Measurements from ENCODE around the gene PINK1. TPM values are rescaled to one million over a fixed set of nuclear protein-coding genes. Genes with fewer than 3 reads are reported as not detected.
A peak's percentile ranks its signal among the peaks of the same experiment; 100 is the strongest.

Gene PINK1
- total and polyA plus RNA-seq, 3 experiments from 2014 or later: 7.9 to 31.1 (median 9.2) TPM

GRCh38 chr1:20616847-20617487, 16.3 kb upstream of the PINK1 start:
- Histone ChIP-seq H3K4me1 (ENCODE audit: insufficient read depth, low read length) (no peaks in the 10 kb centered on the region), H3K27me3 (ENCODE audit: insufficient read depth, low read length, poor library complexity, severe bottlenecking) (no peaks in the 10 kb centered on the region), H3K4me3 (ENCODE audit: low read length) (no peak overlapping the region), H3K27ac (ENCODE audit: low read depth, low read length) (no peak overlapping the region), H3K36me3 (ENCODE audit: insufficient read depth, low read length) (no peaks in the 10 kb centered on the region), H3K9me3 (ENCODE audit: low read length) (no peaks in the 10 kb centered on the region)
- H3K27me3 Mint-ChIP-seq: peaks cover 5 to 15% of the 10 kb centered on the region in 2 donors
- no peaks in the 10 kb centered on the region for H3K9me3 Mint-ChIP-seq
- DNase-seq: no peak
- CTCF ChIA-PET: no interaction called here
- H3K4me3 Mint-ChIP-seq: no peak overlapping the region
- POLR2A ChIA-PET: no interaction called here
- H3K27ac Mint-ChIP-seq: peak overlapping the region in 1 of 8 donors; percentile 34
- peaks cover 0 to 2% (median 0%) of the 10 kb centered on the region in 3 donors for H3K4me1 Mint-ChIP-seq
- no peaks in the 10 kb centered on the region for H3K36me3 Mint-ChIP-seq

GRCh38 chr1:20618550-20618949, 14.7 kb upstream of the PINK1 start:
- Mint-ChIP-seq H3K4me3 (no peak overlapping the region), H3K9me3 (no peaks in the 10 kb centered on the region), H3K4me1 (peaks cover 0 to 2% (median 0%) of the 10 kb centered on the region in 3 donors), H3K36me3 (no peaks in the 10 kb centered on the region), H3K27ac (no peak overlapping the region), H3K27me3 (peaks cover 7 to 14% of the 10 kb centered on the region in 2 donors)
- Histone ChIP-seq H3K27ac (ENCODE audit: low read depth, low read length) (no peak overlapping the region), H3K4me1 (ENCODE audit: insufficient read depth, low read length) (no peaks in the 10 kb centered on the region), H3K9me3 (ENCODE audit: low read length) (no peaks in the 10 kb centered on the region), H3K4me3 (ENCODE audit: low read length) (no peak overlapping the region), H3K36me3 (ENCODE audit: insufficient read depth, low read length) (no peaks in the 10 kb centered on the region), H3K27me3 (ENCODE audit: insufficient read depth, low read length, poor library complexity, severe bottlenecking) (no peaks in the 10 kb centered on the region)
- CTCF ChIA-PET: interaction anchor here (1.1 to 1.3 kb wide), 2 partner anchors 9 to 15 kb away, joined by 3 read pairs; no protein-coding TSS in a partner anchor
- POLR2A ChIA-PET: no interaction called here
- no peak for DNase-seq

- H3K4me3 ChIP-seq (ENCODE audit: low read length): no peak overlapping the region
- H3K9me3 Mint-ChIP-seq: no peaks in the 10 kb centered on the region
- no peak for DNase-seq
- H3K27me3 Mint-ChIP-seq: peaks cover 10 to 14% of the 10 kb centered on the region in 2 donors
- H3K27ac ChIP-seq (ENCODE audit: low read depth, low read length): no peak overlapping the region
- H3K27ac Mint-ChIP-seq: no peak overlapping the region
- H3K27me3 ChIP-seq (ENCODE audit: insufficient read depth, low read length, poor library complexity, severe bottlenecking): peaks cover 3% of the 10 kb centered on the region
- no peak overlapping the region for H3K4me3 Mint-ChIP-seq
- H3K9me3 ChIP-seq (ENCODE audit: low read length): no peaks in the 10 kb centered on the region
- CTCF ChIA-PET: interaction anchor here (1.3 kb wide), 1 partner anchor 14 kb away, joined by 3 read pairs; no protein-coding TSS in a partner anchor
- H3K36me3 ChIP-seq (ENCODE audit: insufficient read depth, low read length): no peaks in the 10 kb centered on the region
- no peaks in the 10 kb centered on the region for H3K36me3 Mint-ChIP-seq
- H3K4me1 ChIP-seq (ENCODE audit: insufficient read depth, low read length): no peaks in the 10 kb centered on the region
- POLR2A ChIA-PET: no interaction called here
- H3K4me1 Mint-ChIP-seq: peaks cover 0 to 2% (median 0%) of the 10 kb centered on the region in 3 donors
These were observed 13.3 kb upstream of the PINK1 start for GRCh38 chr1:20619999-20620398.

- H3K9me3 ChIP-seq (ENCODE audit: low read length): no peaks in the 10 kb centered on the region
- peaks cover 0 to 2% (median 0%) of the 10 kb centered on the region in 3 donors for H3K4me1 Mint-ChIP-seq
- DNase-seq: no peak
- no peak overlapping the region for H3K27ac Mint-ChIP-seq
- no peak overlapping the region for H3K27ac ChIP-seq (ENCODE audit: low read depth, low read length)
- POLR2A ChIA-PET: no interaction called here
- H3K4me1 ChIP-seq (ENCODE audit: insufficient read depth, low read length): no peaks in the 10 kb centered on the region
- H3K4me3 Mint-ChIP-seq: no peak overlapping the region
- H3K9me3 Mint-ChIP-seq: no peaks in the 10 kb centered on the region
- CTCF ChIA-PET: interaction anchor here (1.5 kb wide), 1 partner anchor 13 kb away, joined by 3 read pairs; no protein-coding TSS in a partner anchor
- H3K4me3 ChIP-seq (ENCODE audit: low read length): no peak overlapping the region
- H3K36me3 Mint-ChIP-seq: no peaks in the 10 kb centered on the region
- H3K27me3 Mint-ChIP-seq: peaks cover 11 to 14% of the 10 kb centered on the region in 2 donors
- H3K27me3 ChIP-seq (ENCODE audit: insufficient read depth, low read length, poor library complexity, severe bottlenecking): peaks cover 3% of the 10 kb centered on the region
- no peaks in the 10 kb centered on the region for H3K36me3 ChIP-seq (ENCODE audit: insufficient read depth, low read length)
These were observed 12.2 kb upstream of the PINK1 start for GRCh38 chr1:20621012-20621411.

GRCh38 chr1:20624709-20625108, 8.5 kb upstream of the PINK1 start:
- Histone ChIP-seq H3K27ac (ENCODE audit: low read depth, low read length) (no peak overlapping the region), H3K4me3 (ENCODE audit: low read length) (no peak overlapping the region), H3K36me3 (ENCODE audit: insufficient read depth, low read length) (no peaks in the 10 kb centered on the region), H3K9me3 (ENCODE audit: low read length) (no peaks in the 10 kb centered on the region), H3K27me3 (ENCODE audit: insufficient read depth, low read length, poor library complexity, severe bottlenecking) (peaks cover 3% of the 10 kb centered on the region), H3K4me1 (ENCODE audit: insufficient read depth, low read length) (no peaks in the 10 kb centered on the region)
- H3K9me3 Mint-ChIP-seq: peaks cover 0 to 7% (median 0%) of the 10 kb centered on the region in 5 donors
- H3K4me3 Mint-ChIP-seq: no peak overlapping the region
- H3K27ac Mint-ChIP-seq: no peak overlapping the region
- no peaks in the 10 kb centered on the region for H3K36me3 Mint-ChIP-seq
- H3K4me1 Mint-ChIP-seq: no peaks in the 10 kb centered on the region
- peaks cover 14 to 25% of the 10 kb centered on the region in 2 donors for H3K27me3 Mint-ChIP-seq
- ChIA-PET CTCF (interaction anchor here (2.5 kb wide), 1 partner anchor 9 kb away, joined by 12 read pairs; the partner anchor contains the start of gene PINK1), POLR2A (no interaction called here)
- no peak for DNase-seq

- Histone ChIP-seq H3K36me3 (ENCODE audit: insufficient read depth, low read length) (no peaks in the 10 kb centered on the region), H3K9me3 (ENCODE audit: low read length) (no peaks in the 10 kb centered on the region), H3K4me1 (ENCODE audit: insufficient read depth, low read length) (no peaks in the 10 kb centered on the region), H3K4me3 (ENCODE audit: low read length) (no peak overlapping the region), H3K27ac (ENCODE audit: low read depth, low read length) (no peak overlapping the region), H3K27me3 (ENCODE audit: insufficient read depth, low read length, poor library complexity, severe bottlenecking) (peaks cover 3% of the 10 kb centered on the region)
- Mint-ChIP-seq H3K36me3 (no peaks in the 10 kb centered on the region), H3K27ac (peak overlapping the region in 1 of 8 donors; percentile 11), H3K4me1 (no peaks in the 10 kb centered on the region), H3K4me3 (no peak overlapping the region), H3K9me3 (peaks cover 0 to 7% (median 0%) of the 10 kb centered on the region in 5 donors), H3K27me3 (peaks cover 14 to 21% of the 10 kb centered on the region in 2 donors)
- ChIA-PET POLR2A (no interaction called here), CTCF (interaction anchor here (0.9 to 2.5 kb wide), 2 partner anchors 9 to 14 kb away, joined by 3 to 12 read pairs; partner anchors contain the start of gene PINK1)
- DNase-seq: no peak
These were observed 7.8 kb upstream of the PINK1 start for GRCh38 chr1:20625176-20626097.

GRCh38 chr1:20626098-20626427, 7.2 kb upstream of the PINK1 start:
- Mint-ChIP-seq H3K27ac (no peak overlapping the region), H3K4me3 (no peak overlapping the region), H3K9me3 (peaks cover 0 to 7% (median 0%) of the 10 kb centered on the region in 5 donors), H3K4me1 (no peaks in the 10 kb centered on the region), H3K27me3 (peaks cover 14 to 21% of the 10 kb centered on the region in 2 donors), H3K36me3 (no peaks in the 10 kb centered on the region)
- Histone ChIP-seq H3K27me3 (ENCODE audit: insufficient read depth, low read length, poor library complexity, severe bottlenecking) (peaks cover 3% of the 10 kb centered on the region), H3K9me3 (ENCODE audit: low read length) (no peaks in the 10 kb centered on the region), H3K36me3 (ENCODE audit: insufficient read depth, low read length) (no peaks in the 10 kb centered on the region), H3K4me1 (ENCODE audit: insufficient read depth, low read length) (no peaks in the 10 kb centered on the region), H3K27ac (ENCODE audit: low read depth, low read length) (no peak overlapping the region), H3K4me3 (ENCODE audit: low read length) (no peak overlapping the region)
- ChIA-PET POLR2A (no interaction called here), CTCF (interaction anchor here (0.9 to 2.5 kb wide), 2 partner anchors 8 to 14 kb away, joined by 3 to 12 read pairs; partner anchors contain the start of gene PINK1)
- DNase-seq: no peak

GRCh38 chr1:20626524-20626923, 6.7 kb upstream of the PINK1 start:
- H3K9me3 Mint-ChIP-seq: peaks cover 0 to 7% (median 0%) of the 10 kb centered on the region in 5 donors
- no peak overlapping the region for H3K4me3 Mint-ChIP-seq
- Histone ChIP-seq H3K27me3 (ENCODE audit: insufficient read depth, low read length, poor library complexity, severe bottlenecking) (peaks cover 3% of the 10 kb centered on the region), H3K4me1 (ENCODE audit: insufficient read depth, low read length) (no peaks in the 10 kb centered on the region), H3K4me3 (ENCODE audit: low read length) (no peak overlapping the region), H3K27ac (ENCODE audit: low read depth, low read length) (no peak overlapping the region), H3K9me3 (ENCODE audit: low read length) (no peaks in the 10 kb centered on the region), H3K36me3 (ENCODE audit: insufficient read depth, low read length) (no peaks in the 10 kb centered on the region)
- H3K27me3 Mint-ChIP-seq: peaks cover 14 to 21% of the 10 kb centered on the region in 2 donors
- CTCF ChIA-PET: interaction anchor here (0.9 to 2.5 kb wide), 2 partner anchors 8 to 13 kb away, joined by 3 to 12 read pairs; partner anchors contain the start of gene PINK1
- POLR2A ChIA-PET: no interaction called here
- H3K27ac Mint-ChIP-seq: no peak overlapping the region
- no peaks in the 10 kb centered on the region for H3K4me1 Mint-ChIP-seq
- DNase-seq: no peak
- no peaks in the 10 kb centered on the region for H3K36me3 Mint-ChIP-seq
